Panc1 (cell line): ENCODE results near the gene SLC35F4. TPM values are rescaled to one million over a fixed set of nuclear protein-coding genes. Genes with fewer than 3 reads are reported as not detected.

Experiments used
- ATAC-seq: fragments of 200-7000 bp; cut with Tn5 transposase; 2 replicates; pipeline ENCODE4 v1.9.1; 2020; ENCODE audit warnings: mild to moderate bottlenecking, moderate library complexity
- BruUV-seq: library from RNA; stranded (reverse); fragments of 400-500 nt; replicated peaks from 2 replicates; lab custom pipeline; 2021; lab: Mats Ljungman, UMichigan
- CTCF ChIA-PET: fragments of 300-600 bp; sonication (Branson Sonifier 250); formaldehyde crosslinking; loops from one replicate; lab custom pipeline; 2022; ENCODE audit warnings: antibody characterized with exemption; lab: Charles Lee
- POLR2A ChIA-PET: fragments of 300-600 bp; sonication (Branson Sonifier 250); formaldehyde crosslinking; loops from one replicate; lab custom pipeline; 2022; ENCODE audit warnings: antibody characterized with exemption; lab: Charles Lee
- DNase-seq: peaks from one replicate; pipeline ENCODE4 v3.0.0-alpha.2; 2010; ENCODE audit warnings: low read depth, low spot score
- H3K27ac ChIP-seq: 2 replicates; pipeline ENCODE4 v1.5.1; 2011; ENCODE audit warnings: mild to moderate bottlenecking, low read length, inconsistent platforms
- H3K27me3 ChIP-seq: fragments of 200-500 bp; sonication (Bioruptor generic); 2 replicates; pipeline ENCODE4 v1.6.0; 2014; ENCODE audit warnings: low read length, inconsistent platforms; ENCODE audit not compliant: control insufficient read depth, insufficient read depth
- H3K36me3 ChIP-seq: fragments of 200-500 bp; sonication (Bioruptor generic); 2 replicates; pipeline ENCODE4 v1.5.1; 2014; ENCODE audit warnings: inconsistent platforms, mild to moderate bottlenecking, low read length, moderate library complexity; ENCODE audit not compliant: control insufficient read depth, insufficient read depth
- H3K4me1 ChIP-seq: 2 replicates; pipeline ENCODE4 v1.5.1; 2011; ENCODE audit warnings: inconsistent platforms, mild to moderate bottlenecking, low read length, moderate library complexity; ENCODE audit not compliant: control insufficient read depth, insufficient read depth
- H3K4me3 ChIP-seq, 2 experiments: 2 replicates each; pipeline ENCODE4 v1.5.1; 2011 to 2012; ENCODE audit warnings: low read depth in 2 of 2, low read length in 2 of 2, mild to moderate bottlenecking in 2 of 2, inconsistent platforms in 1 of 2, moderate library complexity in 1 of 2
- H3K9me3 ChIP-seq: fragments of 200-500 bp; sonication (Bioruptor generic); 2 replicates; pipeline ENCODE4 v1.5.1; 2014; ENCODE audit warnings: low read depth, mild to moderate bottlenecking, inconsistent platforms, low read length, moderate library complexity; ENCODE audit not compliant: control insufficient read depth, insufficient read depth
- POLR2AphosphoS5 ChIP-seq: IDR thresholded peaks from 2 replicates; pipeline ENCODE4 v1.6.1; 2012; ENCODE audit warnings: mild to moderate bottlenecking, low read depth, low read length, moderate library complexity
- SIN3A ChIP-seq: IDR thresholded peaks from 2 replicates; pipeline ENCODE4 v1.6.1; 2012; ENCODE audit warnings: low read depth, mild to moderate bottlenecking, low read length, moderate library complexity, borderline replicate concordance; ENCODE audit not compliant: insufficient read depth
- TCF7L2 ChIP-seq: IDR thresholded peaks from 2 replicates; pipeline ENCODE4 v1.6.1; 2011; ENCODE audit warnings: mild to moderate bottlenecking, low read depth, low read length, inconsistent platforms
- in situ Hi-C: cut with HindIII; loops from 2 replicates; pipeline ENCODE4 v1.10.0; 2016; ENCODE audit warnings: low sequenced_read_pairs, low pct_unique_long_range_greater_than_20kb
- intact Hi-C: fragments of 100-400 bp; cut with micrococcal nuclease; formaldehyde crosslinking; loops from one replicate; pipeline ENCODE4 v1.10.0; 2022; ENCODE audit not compliant: unreplicated experiment
- total RNA-seq: library from RNA; stranded (reverse); gene quantifications from one replicate; pipeline ENCODE4 v1.2.1, GENCODE V29; 2021; ENCODE audit not compliant: unreplicated experiment
- TF ChIP-seq, protein P1 (sequence below), 2 experiments: IDR thresholded peaks; 2 replicates each; pipeline ENCODE4 v1.6.1; 2011 to 2012; ENCODE audit warnings: low read depth in 2 of 2, control low read depth in 1 of 2, low read length in 1 of 2, mild to moderate bottlenecking in 1 of 2, moderate library complexity in 1 of 2; ENCODE audit not compliant: insufficient read depth in 1 of 2
- TF ChIP-seq, protein P2 (sequence below): fragments of 450-650 bp; IDR thresholded peaks from 2 replicates; pipeline ENCODE4 v1.5.1; 2017; ENCODE audit warnings: mild to moderate bottlenecking

Gene SLC35F4
- total RNA-seq, 1 experiment from 2014 or later: not detected

DNA sequence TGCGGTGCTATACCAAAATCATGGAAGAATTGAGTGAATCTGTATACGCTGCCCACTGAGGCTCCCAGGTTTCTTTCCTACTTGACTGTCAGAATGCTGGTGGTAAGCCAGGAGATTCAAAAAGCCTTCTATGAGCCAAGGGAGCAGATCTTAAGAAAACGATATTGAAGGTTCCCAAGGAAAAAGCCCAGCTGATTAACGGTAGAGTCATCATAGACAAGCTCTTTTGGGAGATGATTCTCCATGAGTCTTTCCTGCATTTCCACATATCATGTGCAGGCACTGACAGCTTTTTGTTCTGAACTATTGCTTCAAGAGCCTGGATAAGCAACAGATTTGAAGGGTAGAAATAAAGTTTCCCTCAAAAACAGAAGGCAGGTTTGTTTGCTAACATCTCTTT lies 17.5 kb downstream of the SLC35F4 start:
- Histone ChIP-seq H3K4me3 (no peak overlapping the region), H3K27ac (peak overlapping the region; percentile 48; the same call in 1 of the 2 replicates), H3K9me3 (no peaks in the 10 kb centered on the region), H3K4me1 (peaks cover 8% of the 10 kb centered on the region), H3K36me3 (no peaks in the 10 kb centered on the region), H3K27me3 (no peaks in the 10 kb centered on the region)
- no TSS peak for BruUV-seq
- ChIA-PET POLR2A (no interaction called here), CTCF (no interaction called here)
- TF ChIP-seq, protein P1, sequence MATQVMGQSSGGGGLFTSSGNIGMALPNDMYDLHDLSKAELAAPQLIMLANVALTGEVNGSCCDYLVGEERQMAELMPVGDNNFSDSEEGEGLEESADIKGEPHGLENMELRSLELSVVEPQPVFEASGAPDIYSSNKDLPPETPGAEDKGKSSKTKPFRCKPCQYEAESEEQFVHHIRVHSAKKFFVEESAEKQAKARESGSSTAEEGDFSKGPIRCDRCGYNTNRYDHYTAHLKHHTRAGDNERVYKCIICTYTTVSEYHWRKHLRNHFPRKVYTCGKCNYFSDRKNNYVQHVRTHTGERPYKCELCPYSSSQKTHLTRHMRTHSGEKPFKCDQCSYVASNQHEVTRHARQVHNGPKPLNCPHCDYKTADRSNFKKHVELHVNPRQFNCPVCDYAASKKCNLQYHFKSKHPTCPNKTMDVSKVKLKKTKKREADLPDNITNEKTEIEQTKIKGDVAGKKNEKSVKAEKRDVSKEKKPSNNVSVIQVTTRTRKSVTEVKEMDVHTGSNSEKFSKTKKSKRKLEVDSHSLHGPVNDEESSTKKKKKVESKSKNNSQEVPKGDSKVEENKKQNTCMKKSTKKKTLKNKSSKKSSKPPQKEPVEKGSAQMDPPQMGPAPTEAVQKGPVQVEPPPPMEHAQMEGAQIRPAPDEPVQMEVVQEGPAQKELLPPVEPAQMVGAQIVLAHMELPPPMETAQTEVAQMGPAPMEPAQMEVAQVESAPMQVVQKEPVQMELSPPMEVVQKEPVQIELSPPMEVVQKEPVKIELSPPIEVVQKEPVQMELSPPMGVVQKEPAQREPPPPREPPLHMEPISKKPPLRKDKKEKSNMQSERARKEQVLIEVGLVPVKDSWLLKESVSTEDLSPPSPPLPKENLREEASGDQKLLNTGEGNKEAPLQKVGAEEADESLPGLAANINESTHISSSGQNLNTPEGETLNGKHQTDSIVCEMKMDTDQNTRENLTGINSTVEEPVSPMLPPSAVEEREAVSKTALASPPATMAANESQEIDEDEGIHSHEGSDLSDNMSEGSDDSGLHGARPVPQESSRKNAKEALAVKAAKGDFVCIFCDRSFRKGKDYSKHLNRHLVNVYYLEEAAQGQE (IDR thresholded peaks at IDR 0.05; ENCODE audit: insufficient read depth in 1 of 2, low read depth in 2 of 2, low read length in 1 of 2): no peak
- TF ChIP-seq, protein P2, sequence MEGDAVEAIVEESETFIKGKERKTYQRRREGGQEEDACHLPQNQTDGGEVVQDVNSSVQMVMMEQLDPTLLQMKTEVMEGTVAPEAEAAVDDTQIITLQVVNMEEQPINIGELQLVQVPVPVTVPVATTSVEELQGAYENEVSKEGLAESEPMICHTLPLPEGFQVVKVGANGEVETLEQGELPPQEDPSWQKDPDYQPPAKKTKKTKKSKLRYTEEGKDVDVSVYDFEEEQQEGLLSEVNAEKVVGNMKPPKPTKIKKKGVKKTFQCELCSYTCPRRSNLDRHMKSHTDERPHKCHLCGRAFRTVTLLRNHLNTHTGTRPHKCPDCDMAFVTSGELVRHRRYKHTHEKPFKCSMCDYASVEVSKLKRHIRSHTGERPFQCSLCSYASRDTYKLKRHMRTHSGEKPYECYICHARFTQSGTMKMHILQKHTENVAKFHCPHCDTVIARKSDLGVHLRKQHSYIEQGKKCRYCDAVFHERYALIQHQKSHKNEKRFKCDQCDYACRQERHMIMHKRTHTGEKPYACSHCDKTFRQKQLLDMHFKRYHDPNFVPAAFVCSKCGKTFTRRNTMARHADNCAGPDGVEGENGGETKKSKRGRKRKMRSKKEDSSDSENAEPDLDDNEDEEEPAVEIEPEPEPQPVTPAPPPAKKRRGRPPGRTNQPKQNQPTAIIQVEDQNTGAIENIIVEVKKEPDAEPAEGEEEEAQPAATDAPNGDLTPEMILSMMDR: no peak
- TF ChIP-seq SIN3A (no peak), POLR2AphosphoS5 (no peak), TCF7L2 (no peak)
- in situ Hi-C loops: no loop called here
- DNase-seq: no peak
- no peak for ATAC-seq
- intact Hi-C loops: no loop called here

DNA sequence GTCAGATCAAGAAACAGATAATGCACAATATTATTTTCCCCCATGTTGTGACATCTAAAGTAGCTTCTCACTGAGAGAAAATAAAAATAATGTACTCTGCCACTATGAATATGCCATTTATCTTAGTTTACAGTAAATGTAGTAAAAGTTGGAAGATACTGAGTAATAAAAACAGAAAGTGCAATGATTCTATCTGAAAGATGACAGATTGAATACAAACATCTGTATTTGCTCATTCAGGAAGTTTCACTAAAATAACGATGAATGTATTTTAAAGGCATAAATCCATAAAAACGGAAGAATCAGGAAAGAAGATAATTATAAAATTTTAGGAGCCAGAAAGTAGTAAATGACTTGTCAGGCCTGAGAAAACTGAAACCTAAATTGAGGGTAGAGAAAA lies 18.2 kb downstream of the SLC35F4 start:
- in situ Hi-C loops: no loop called here
- H3K27ac ChIP-seq: peak overlapping the region; percentile 44; the same call in 1 of the 2 replicates

More for the DNA sequence above, 18.2 kb downstream of the SLC35F4 start:
- Histone ChIP-seq H3K4me1 (peaks cover 8% of the 10 kb centered on the region), H3K36me3 (no peaks in the 10 kb centered on the region), H3K9me3 (no peaks in the 10 kb centered on the region), H3K4me3 (no peak overlapping the region), H3K27me3 (no peaks in the 10 kb centered on the region)
- POLR2A ChIA-PET: no interaction called here
- no TSS peak for BruUV-seq
- CTCF ChIA-PET: no interaction called here
- TF ChIP-seq, protein P2: no peak
- TF ChIP-seq TCF7L2 (no peak), POLR2AphosphoS5 (no peak), SIN3A (no peak)
- TF ChIP-seq, protein P1 (IDR thresholded peaks at IDR 0.05; ENCODE audit: insufficient read depth in 1 of 2, low read depth in 2 of 2, low read length in 1 of 2): no peak
- DNase-seq: no peak
- intact Hi-C loops: no loop called here
- ATAC-seq: no peak
